ENCODE measurements around the gene APIP.

DNA sequence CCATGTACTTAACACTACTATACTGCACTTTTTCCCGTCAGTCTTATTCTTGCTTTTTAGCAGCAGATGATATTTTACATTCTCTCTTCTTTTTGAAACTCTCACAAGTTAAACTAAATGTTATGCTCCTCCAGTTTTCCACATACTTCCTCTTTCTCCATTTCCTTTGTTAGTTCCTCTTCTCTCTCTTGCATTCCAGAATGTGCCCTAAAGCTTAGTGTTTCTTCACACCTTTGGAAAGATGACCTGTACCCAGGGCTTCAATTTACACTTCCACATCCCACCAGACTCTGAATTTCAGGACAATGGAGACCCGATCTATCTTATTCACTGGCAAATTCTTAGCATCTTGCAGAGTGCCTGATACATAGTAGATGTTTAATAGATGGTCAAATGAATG lies 51.8 kb downstream of the APIP start:
- TF ChIP-seq CTCF (IDR thresholded peaks at IDR 0.05; ENCODE audit: insufficient read depth, low read length, poor library complexity, severe bottlenecking) (no peak), EZH2phosphoT487 (conservative IDR thresholded peaks at IDR 0.05; ENCODE audit: low read length) (no peak)

Measured in SU-DHL-6 (cell line).